ENCODE results near the gene WNT9B.
A peak's percentile ranks its signal among the peaks of the same experiment; 100 is the strongest.

The WNT9B gene

DNA sequence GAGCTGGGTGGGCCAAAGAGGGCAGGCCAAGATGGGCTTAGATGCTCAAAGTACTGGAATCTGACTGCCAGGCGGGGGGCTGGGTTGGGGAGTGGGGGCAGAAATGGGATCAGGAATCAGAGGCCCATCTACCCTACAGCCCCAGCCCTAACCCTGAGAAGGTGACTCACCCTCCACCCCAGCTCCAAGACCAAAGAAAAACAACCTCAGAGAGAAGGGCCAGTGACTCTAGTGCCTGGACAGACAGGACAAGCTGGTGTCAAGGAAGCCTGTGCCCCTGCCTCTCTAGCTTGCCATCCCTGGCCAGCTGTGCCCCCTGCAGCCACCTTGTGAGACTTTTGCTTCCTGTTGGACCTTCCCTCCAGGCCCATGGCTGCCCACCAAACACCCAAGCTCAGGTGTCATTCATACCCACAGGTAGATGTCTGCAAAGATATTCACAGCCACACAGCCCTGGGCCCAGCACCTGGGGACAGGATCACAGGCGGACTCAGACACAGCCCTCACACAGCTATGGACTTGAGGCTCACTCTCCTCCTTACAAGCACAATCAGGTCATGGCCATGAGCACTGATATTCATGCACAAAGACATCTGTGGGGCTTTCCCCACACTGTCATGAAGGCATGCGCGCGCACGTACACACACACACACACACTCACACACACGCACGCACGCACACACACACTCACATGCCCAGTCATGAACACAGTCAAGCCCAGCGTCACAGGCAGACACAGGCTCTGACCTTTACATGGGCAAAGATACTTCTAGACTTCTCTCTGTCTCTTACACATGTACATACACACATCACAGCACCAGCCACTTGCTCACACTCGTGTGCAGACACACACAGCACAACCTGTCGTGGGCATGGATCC lies 35.7 kb upstream of the WNT9B start:
- H3K27me3 ChIP-seq (ENCODE audit: control insufficient read depth, insufficient read depth, low read length): peaks cover 72% of the 10 kb centered on the region
- H3K27ac ChIP-seq (ENCODE audit: low read depth, low read length): no peak overlapping the region
- no peak overlapping the region for H3K4me3 ChIP-seq (ENCODE audit: low read depth, low read length)
- no peaks in the 10 kb centered on the region for H3K9me3 ChIP-seq (ENCODE audit: control insufficient read depth, insufficient read depth, low read length)
- H3K36me3 ChIP-seq (ENCODE audit: control insufficient read depth, insufficient read depth, low read length): no peaks in the 10 kb centered on the region
- peaks cover 43% of the 10 kb centered on the region for H3K4me1 ChIP-seq (ENCODE audit: control insufficient read depth, insufficient read depth, low read length)
- H3K9ac ChIP-seq (ENCODE audit: low read depth, low read length): no peak overlapping the region

DNA sequence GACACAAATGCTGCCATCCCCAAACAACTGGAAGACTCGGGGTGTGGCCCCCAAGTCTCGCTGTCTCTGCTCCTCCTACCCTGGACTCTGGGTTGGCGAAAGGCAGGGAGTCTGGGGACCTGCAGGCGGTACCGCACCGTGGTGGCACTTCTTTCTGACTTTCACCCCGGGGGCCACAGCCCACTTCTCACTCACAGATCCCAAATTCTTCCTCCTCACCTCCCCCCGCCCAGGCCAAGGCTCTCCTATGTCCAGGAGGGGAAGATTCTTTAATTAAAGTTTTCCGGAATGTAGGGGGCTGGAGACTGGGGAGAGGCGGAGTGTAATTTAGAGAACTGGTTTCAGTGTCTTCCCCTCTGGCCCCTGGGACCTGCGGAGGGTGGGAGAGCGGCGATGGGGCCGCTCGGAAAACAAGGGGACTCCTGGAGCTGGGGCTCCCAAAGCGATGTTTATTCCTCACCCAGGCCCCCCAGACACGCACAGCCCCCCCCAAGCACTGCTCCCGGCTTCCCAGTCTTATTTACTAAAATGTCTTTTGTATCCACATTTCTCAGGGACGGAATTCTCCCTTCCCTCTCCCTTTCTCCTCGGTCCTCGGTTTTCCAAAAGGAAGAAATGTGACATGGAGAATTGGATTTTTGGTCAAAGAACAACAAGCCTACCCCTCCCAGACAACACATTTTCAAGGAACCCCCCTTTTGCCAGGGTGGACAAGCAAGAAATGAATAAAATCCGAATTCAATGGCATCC lies 34.1 kb upstream of the WNT9B start:
- H3K4me3 ChIP-seq (ENCODE audit: low read depth, low read length): peak overlapping the region; percentile 41
- no peaks in the 10 kb centered on the region for H3K36me3 ChIP-seq (ENCODE audit: control insufficient read depth, insufficient read depth, low read length)
- H3K27me3 ChIP-seq (ENCODE audit: control insufficient read depth, insufficient read depth, low read length): peaks cover 88% of the 10 kb centered on the region
- H3K9me3 ChIP-seq (ENCODE audit: control insufficient read depth, insufficient read depth, low read length): no peaks in the 10 kb centered on the region
- H3K9ac ChIP-seq (ENCODE audit: low read depth, low read length): no peak overlapping the region
- peak overlapping the region; percentile 5 for H3K27ac ChIP-seq (ENCODE audit: low read depth, low read length)
- H3K4me1 ChIP-seq (ENCODE audit: control insufficient read depth, insufficient read depth, low read length): peaks cover 52% of the 10 kb centered on the region

GRCh38 chr17:46817901-46818209 lies 33.5 kb upstream of the WNT9B start:
- Histone ChIP-seq H3K4me3 (ENCODE audit: low read depth, low read length) (peak overlapping the region; percentile 41), H3K27me3 (ENCODE audit: control insufficient read depth, insufficient read depth, low read length) (peaks cover 88% of the 10 kb centered on the region), H3K4me1 (ENCODE audit: control insufficient read depth, insufficient read depth, low read length) (peaks cover 52% of the 10 kb centered on the region), H3K27ac (ENCODE audit: low read depth, low read length) (no peak overlapping the region), H3K36me3 (ENCODE audit: control insufficient read depth, insufficient read depth, low read length) (no peaks in the 10 kb centered on the region), H3K9me3 (ENCODE audit: control insufficient read depth, insufficient read depth, low read length) (no peaks in the 10 kb centered on the region), H3K9ac (ENCODE audit: low read depth, low read length) (no peak overlapping the region)

- Histone ChIP-seq H3K36me3 (ENCODE audit: control insufficient read depth, insufficient read depth, low read length) (no peaks in the 10 kb centered on the region), H3K4me1 (ENCODE audit: control insufficient read depth, insufficient read depth, low read length) (peaks cover 52% of the 10 kb centered on the region), H3K27me3 (ENCODE audit: control insufficient read depth, insufficient read depth, low read length) (peaks cover 82% of the 10 kb centered on the region), H3K27ac (ENCODE audit: low read depth, low read length) (peak within 1 kb of the TSS; percentile 88), H3K9me3 (ENCODE audit: control insufficient read depth, insufficient read depth, low read length) (no peaks in the 10 kb centered on the region), H3K9ac (ENCODE audit: low read depth, low read length) (no peak within 1 kb of the TSS), H3K4me3 (ENCODE audit: low read depth, low read length) (peak within 1 kb of the TSS; percentile 68)
Measured at GRCh38 chr17:46818316-46818928, 33.0 kb upstream of the WNT9B start, which contains the start of gene WNT3. Gene WNT3 (minus strand): TSS chr17:46818692. CDS start chr17:46818597, 95 bp downstream.

- Histone ChIP-seq H3K36me3 (ENCODE audit: control insufficient read depth, insufficient read depth, low read length) (no peaks in the 10 kb centered on the region), H3K9me3 (ENCODE audit: control insufficient read depth, insufficient read depth, low read length) (no peaks in the 10 kb centered on the region), H3K4me1 (ENCODE audit: control insufficient read depth, insufficient read depth, low read length) (peaks cover 50% of the 10 kb centered on the region), H3K27ac (ENCODE audit: low read depth, low read length) (peak overlapping the region; percentile 88), H3K4me3 (ENCODE audit: low read depth, low read length) (peak overlapping the region; percentile 68), H3K27me3 (ENCODE audit: control insufficient read depth, insufficient read depth, low read length) (peaks cover 84% of the 10 kb centered on the region), H3K9ac (ENCODE audit: low read depth, low read length) (peak overlapping the region; percentile 48; the same call in 1 of the 2 replicates)
Measured at GRCh38 chr17:46818929-46819859, 32.2 kb upstream of the WNT9B start.

GRCh38 chr17:46819906-46820351 lies 31.5 kb upstream of the WNT9B start:
- peaks cover 42% of the 10 kb centered on the region for H3K4me1 ChIP-seq (ENCODE audit: control insufficient read depth, insufficient read depth, low read length)
- H3K9me3 ChIP-seq (ENCODE audit: control insufficient read depth, insufficient read depth, low read length): no peaks in the 10 kb centered on the region
- peak overlapping the region; percentile 68 for H3K4me3 ChIP-seq (ENCODE audit: low read depth, low read length)
- H3K27me3 ChIP-seq (ENCODE audit: control insufficient read depth, insufficient read depth, low read length): peaks cover 88% of the 10 kb centered on the region
- H3K27ac ChIP-seq (ENCODE audit: low read depth, low read length): peak overlapping the region; percentile 88
- H3K36me3 ChIP-seq (ENCODE audit: control insufficient read depth, insufficient read depth, low read length): no peaks in the 10 kb centered on the region
- peak overlapping the region; percentile 48; the same call in 1 of the 2 replicates for H3K9ac ChIP-seq (ENCODE audit: low read depth, low read length)

DNA sequence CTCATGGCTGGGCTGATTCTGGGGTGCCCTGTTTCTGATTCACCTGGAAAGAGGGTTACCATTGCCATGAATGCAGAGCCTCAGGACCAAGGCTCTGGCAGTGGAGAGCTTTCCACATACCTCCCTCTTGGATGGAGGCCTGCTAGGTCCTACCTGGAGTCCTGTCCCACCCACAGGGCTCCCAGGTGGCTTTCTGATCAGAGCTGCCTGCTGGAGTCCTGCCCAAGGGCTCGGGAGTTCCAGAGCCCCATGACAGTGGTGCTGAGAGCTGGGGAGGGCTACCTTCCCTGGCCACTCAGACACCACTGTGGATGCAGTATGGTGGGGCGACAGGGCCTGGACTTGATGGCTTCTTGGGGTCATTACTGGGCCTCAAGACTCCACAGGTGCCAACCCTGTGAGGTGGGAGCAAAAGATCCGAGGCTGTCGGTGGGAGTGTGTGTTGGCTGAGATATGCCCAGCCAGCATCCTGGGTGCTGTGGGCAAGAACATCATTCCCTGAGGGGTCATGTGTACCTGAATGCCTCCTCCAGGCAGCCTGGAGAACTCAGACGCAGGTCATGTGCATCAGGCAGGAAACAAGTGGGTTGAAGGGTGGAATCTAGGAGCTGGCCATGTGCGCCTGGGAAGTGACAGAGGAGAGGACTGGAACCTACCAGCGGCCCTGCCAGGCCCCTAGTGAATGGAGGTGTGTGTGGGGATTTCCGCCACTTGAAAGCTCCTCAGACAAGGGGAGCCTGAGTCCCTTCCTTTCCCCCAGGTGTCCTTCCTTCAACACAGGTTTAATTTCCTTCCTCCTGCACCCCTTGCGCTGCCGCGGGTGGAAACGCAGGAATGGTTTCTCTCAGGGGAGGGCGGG lies 30.6 kb upstream of the WNT9B start:
- Histone ChIP-seq H3K4me1 (ENCODE audit: control insufficient read depth, insufficient read depth, low read length) (peaks cover 42% of the 10 kb centered on the region), H3K27ac (ENCODE audit: low read depth, low read length) (no peak overlapping the region), H3K4me3 (ENCODE audit: low read depth, low read length) (peak overlapping the region; percentile 68; the same call in 1 of the 2 replicates), H3K9ac (ENCODE audit: low read depth, low read length) (no peak overlapping the region), H3K36me3 (ENCODE audit: control insufficient read depth, insufficient read depth, low read length) (no peaks in the 10 kb centered on the region), H3K27me3 (ENCODE audit: control insufficient read depth, insufficient read depth, low read length) (peaks cover 79% of the 10 kb centered on the region), H3K9me3 (ENCODE audit: control insufficient read depth, insufficient read depth, low read length) (no peaks in the 10 kb centered on the region)

GRCh38 chr17:46821482-46822387 lies 29.6 kb upstream of the WNT9B start:
- Histone ChIP-seq H3K36me3 (ENCODE audit: control insufficient read depth, insufficient read depth, low read length) (no peaks in the 10 kb centered on the region), H3K27me3 (ENCODE audit: control insufficient read depth, insufficient read depth, low read length) (peaks cover 70% of the 10 kb centered on the region), H3K27ac (ENCODE audit: low read depth, low read length) (peak overlapping the region; percentile 70)

GRCh38 chr17:46822388-46822921 lies 28.9 kb upstream of the WNT9B start:
- no peak overlapping the region for H3K27ac ChIP-seq (ENCODE audit: low read depth, low read length)
- no peaks in the 10 kb centered on the region for H3K36me3 ChIP-seq (ENCODE audit: control insufficient read depth, insufficient read depth, low read length)
- no peaks in the 10 kb centered on the region for H3K9me3 ChIP-seq (ENCODE audit: control insufficient read depth, insufficient read depth, low read length)
- no peak overlapping the region for H3K9ac ChIP-seq (ENCODE audit: low read depth, low read length)
- peaks cover 63% of the 10 kb centered on the region for H3K27me3 ChIP-seq (ENCODE audit: control insufficient read depth, insufficient read depth, low read length)
- no peak overlapping the region for H3K4me3 ChIP-seq (ENCODE audit: low read depth, low read length)
- peaks cover 30% of the 10 kb centered on the region for H3K4me1 ChIP-seq (ENCODE audit: control insufficient read depth, insufficient read depth, low read length)

More at GRCh38 chr17:46821482-46822387, 29.6 kb upstream of the WNT9B start:
- Histone ChIP-seq H3K9me3 (ENCODE audit: control insufficient read depth, insufficient read depth, low read length) (no peaks in the 10 kb centered on the region), H3K4me1 (ENCODE audit: control insufficient read depth, insufficient read depth, low read length) (peaks cover 35% of the 10 kb centered on the region), H3K4me3 (ENCODE audit: low read depth, low read length) (peak overlapping the region; percentile 55), H3K9ac (ENCODE audit: low read depth, low read length) (no peak overlapping the region)

Data from HUES48 (cell line).